OCI-LY1 (cell line): Measurements from ENCODE around the gene HTT.

Source experiments
- H2AFZ ChIP-seq: fragments of 200-600 bp; sonication (generic), shearing (Covaris generic); 2 replicates; pipeline ENCODE4 v1.6.0; 2014; ENCODE audit warnings: antibody characterized with exemption, mild to moderate bottlenecking, low read length
- H3F3A ChIP-seq: fragments of 200-600 bp; sonication (generic), shearing (Covaris generic); 2 replicates; pipeline ENCODE4 v1.6.0; 2014; ENCODE audit warnings: mild to moderate bottlenecking, antibody characterized with exemption, low read length, moderate library complexity; ENCODE audit not compliant: insufficient read depth
- H3K27ac ChIP-seq: fragments of 200-600 bp; sonication (generic); 2 replicates; pipeline ENCODE4 v1.5.1; 2014; ENCODE audit warnings: low read length, mixed run types, mild to moderate bottlenecking, low read depth; ENCODE audit not compliant: poor library complexity, severe bottlenecking
- H3K27me3 ChIP-seq: fragments of 200-600 bp; sonication (generic); 2 replicates; pipeline ENCODE4 v1.6.0; 2014; ENCODE audit warnings: antibody characterized with exemption, mild to moderate bottlenecking, low read length, moderate library complexity; ENCODE audit not compliant: insufficient read depth
- H3K36me3 ChIP-seq: fragments of 200-600 bp; sonication (generic); 2 replicates; pipeline ENCODE4 v1.6.1; 2014; ENCODE audit warnings: mild to moderate bottlenecking, antibody characterized with exemption, low read length, moderate library complexity, mixed read lengths; ENCODE audit not compliant: insufficient read depth
- H3K4me1 ChIP-seq: fragments of 200-600 bp; sonication (generic); 2 replicates; pipeline ENCODE4 v1.5.1; 2014; ENCODE audit warnings: mild to moderate bottlenecking, low read length, moderate library complexity; ENCODE audit not compliant: insufficient read depth, severe bottlenecking
- H3K4me2 ChIP-seq: fragments of 200-600 bp; sonication (generic), shearing (Covaris generic); 2 replicates; pipeline ENCODE4 v1.6.1; 2014; ENCODE audit warnings: low read length
- H3K4me3 ChIP-seq: fragments of 200-600 bp; sonication (generic); 2 replicates; pipeline ENCODE4 v1.5.1; 2014; ENCODE audit warnings: low read length, low read depth, mild to moderate bottlenecking, mixed read lengths; ENCODE audit not compliant: poor library complexity, severe bottlenecking
- H3K79me2 ChIP-seq: fragments of 200-600 bp; shearing (Covaris generic); 2 replicates; pipeline ENCODE4 v1.6.1; 2016; ENCODE audit warnings: mixed run types, low read length, mixed read lengths; ENCODE audit not compliant: insufficient read depth
- H3K9ac ChIP-seq: fragments of 200-600 bp; sonication (generic), shearing (Covaris generic); 2 replicates; pipeline ENCODE4 v1.6.1; 2014; ENCODE audit warnings: mild to moderate bottlenecking, low read length, mixed read lengths
- H3K9me2 ChIP-seq: fragments of 200-600 bp; sonication (generic), shearing (Covaris generic); 2 replicates; pipeline ENCODE4 v1.6.1; 2014; ENCODE audit warnings: low read depth, mild to moderate bottlenecking, low read length, mixed read lengths
- H3K9me3 ChIP-seq: fragments of 200-600 bp; shearing (Covaris generic); 2 replicates; pipeline ENCODE4 v1.6.1; 2014; ENCODE audit warnings: low read length, mixed read lengths
- H4K20me1 ChIP-seq: fragments of 200-600 bp; sonication (generic), shearing (Covaris generic); 2 replicates; pipeline ENCODE4 v1.6.0; 2016; ENCODE audit warnings: mild to moderate bottlenecking, low read length; ENCODE audit not compliant: insufficient read depth
- EZH2 ChIP-seq: fragments of 200-600 bp; sonication (generic), shearing (Covaris generic); IDR thresholded peaks from 2 replicates; pipeline ENCODE4 v1.8.0; 2017; ENCODE audit warnings: borderline replicate concordance, mixed run types, mild to moderate bottlenecking, antibody characterized with exemption, low read length, moderate library complexity, mixed read lengths
- TF ChIP-seq, protein P1 (sequence below): fragments of 200-600 bp; sonication (generic), shearing (Covaris generic); IDR thresholded peaks from 2 replicates; pipeline ENCODE4 v1.5.1; 2017; ENCODE audit warnings: mild to moderate bottlenecking, antibody characterized with exemption, low read length, moderate library complexity, mixed read lengths

The HTT gene

DNA sequence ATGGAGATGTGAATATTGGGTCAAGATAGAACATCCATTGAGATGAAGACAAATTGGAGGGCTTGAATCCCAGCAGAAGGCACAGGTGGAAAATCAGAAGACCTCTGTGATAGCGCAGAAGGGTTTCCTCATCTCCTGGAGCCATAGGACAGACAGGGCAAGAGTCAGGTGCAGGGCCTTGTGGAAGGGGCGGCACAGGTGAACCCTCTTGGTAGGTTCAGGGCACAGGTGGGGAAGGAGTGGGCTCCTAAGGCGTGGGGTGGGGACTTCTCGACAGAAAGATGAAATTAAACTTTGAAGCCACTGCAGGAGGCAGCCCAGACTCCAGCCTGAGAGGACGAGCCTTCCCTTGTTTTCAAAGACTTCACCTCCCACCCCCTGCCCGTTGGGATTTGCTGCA, 209.0 kb downstream of the HTT start:
- no peaks in the 10 kb centered on the region for H3K9me3 ChIP-seq
- H3K79me2 ChIP-seq: no peaks in the 10 kb centered on the region
- no peaks in the 10 kb centered on the region for H3K9me2 ChIP-seq
- H3F3A ChIP-seq: no peaks in the 10 kb centered on the region
- H4K20me1 ChIP-seq: no peaks in the 10 kb centered on the region
- no peak overlapping the region for H3K27ac ChIP-seq
- no peak overlapping the region for H3K4me3 ChIP-seq
- H3K4me2 ChIP-seq: no peak overlapping the region
- no peaks in the 10 kb centered on the region for H3K36me3 ChIP-seq
- no peaks in the 10 kb centered on the region; the same call in 1 of the 2 replicates for H3K27me3 ChIP-seq
- H3K9ac ChIP-seq: no peak overlapping the region
- H2AFZ ChIP-seq: no peak overlapping the region
- H3K4me1 ChIP-seq: no peaks in the 10 kb centered on the region
- no peak for TF ChIP-seq EZH2
- TF ChIP-seq, protein P1, sequence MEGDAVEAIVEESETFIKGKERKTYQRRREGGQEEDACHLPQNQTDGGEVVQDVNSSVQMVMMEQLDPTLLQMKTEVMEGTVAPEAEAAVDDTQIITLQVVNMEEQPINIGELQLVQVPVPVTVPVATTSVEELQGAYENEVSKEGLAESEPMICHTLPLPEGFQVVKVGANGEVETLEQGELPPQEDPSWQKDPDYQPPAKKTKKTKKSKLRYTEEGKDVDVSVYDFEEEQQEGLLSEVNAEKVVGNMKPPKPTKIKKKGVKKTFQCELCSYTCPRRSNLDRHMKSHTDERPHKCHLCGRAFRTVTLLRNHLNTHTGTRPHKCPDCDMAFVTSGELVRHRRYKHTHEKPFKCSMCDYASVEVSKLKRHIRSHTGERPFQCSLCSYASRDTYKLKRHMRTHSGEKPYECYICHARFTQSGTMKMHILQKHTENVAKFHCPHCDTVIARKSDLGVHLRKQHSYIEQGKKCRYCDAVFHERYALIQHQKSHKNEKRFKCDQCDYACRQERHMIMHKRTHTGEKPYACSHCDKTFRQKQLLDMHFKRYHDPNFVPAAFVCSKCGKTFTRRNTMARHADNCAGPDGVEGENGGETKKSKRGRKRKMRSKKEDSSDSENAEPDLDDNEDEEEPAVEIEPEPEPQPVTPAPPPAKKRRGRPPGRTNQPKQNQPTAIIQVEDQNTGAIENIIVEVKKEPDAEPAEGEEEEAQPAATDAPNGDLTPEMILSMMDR: no peak

DNA sequence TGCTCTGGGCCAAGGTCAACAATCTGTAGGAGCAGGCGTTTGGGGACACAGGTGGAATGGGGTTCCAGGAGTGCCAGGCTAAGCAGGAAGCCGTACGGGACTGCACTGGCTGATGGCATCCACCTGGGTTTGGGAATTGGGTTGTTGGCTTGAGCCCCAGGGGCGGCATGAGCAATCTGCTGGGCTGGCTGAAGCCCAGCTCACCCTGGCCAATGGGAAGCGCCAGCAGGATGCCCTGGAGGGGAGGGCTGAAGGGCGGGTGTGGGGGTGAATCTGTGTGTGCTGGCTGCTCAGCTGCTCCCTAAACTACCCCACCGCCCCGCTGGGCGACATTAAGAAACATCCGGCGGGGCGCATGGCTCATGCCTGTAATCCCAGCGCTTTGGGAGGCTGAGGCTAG, 209.4 kb downstream of the HTT start:
- H3K36me3 ChIP-seq: no peaks in the 10 kb centered on the region
- no peaks in the 10 kb centered on the region for H3K4me1 ChIP-seq
- H3K4me3 ChIP-seq: no peak overlapping the region
- H3K9me3 ChIP-seq: no peaks in the 10 kb centered on the region
- H3K27ac ChIP-seq: no peak overlapping the region
- H3K9me2 ChIP-seq: no peaks in the 10 kb centered on the region
- TF ChIP-seq, protein P1: no peak
- TF ChIP-seq EZH2: no peak
- no peaks in the 10 kb centered on the region for H3F3A ChIP-seq
- H3K9ac ChIP-seq: no peak overlapping the region
- no peaks in the 10 kb centered on the region for H3K79me2 ChIP-seq
- no peak overlapping the region for H2AFZ ChIP-seq
- no peaks in the 10 kb centered on the region for H4K20me1 ChIP-seq
- H3K4me2 ChIP-seq: no peak overlapping the region
- H3K27me3 ChIP-seq: no peaks in the 10 kb centered on the region; the same call in 1 of the 2 replicates

DNA sequence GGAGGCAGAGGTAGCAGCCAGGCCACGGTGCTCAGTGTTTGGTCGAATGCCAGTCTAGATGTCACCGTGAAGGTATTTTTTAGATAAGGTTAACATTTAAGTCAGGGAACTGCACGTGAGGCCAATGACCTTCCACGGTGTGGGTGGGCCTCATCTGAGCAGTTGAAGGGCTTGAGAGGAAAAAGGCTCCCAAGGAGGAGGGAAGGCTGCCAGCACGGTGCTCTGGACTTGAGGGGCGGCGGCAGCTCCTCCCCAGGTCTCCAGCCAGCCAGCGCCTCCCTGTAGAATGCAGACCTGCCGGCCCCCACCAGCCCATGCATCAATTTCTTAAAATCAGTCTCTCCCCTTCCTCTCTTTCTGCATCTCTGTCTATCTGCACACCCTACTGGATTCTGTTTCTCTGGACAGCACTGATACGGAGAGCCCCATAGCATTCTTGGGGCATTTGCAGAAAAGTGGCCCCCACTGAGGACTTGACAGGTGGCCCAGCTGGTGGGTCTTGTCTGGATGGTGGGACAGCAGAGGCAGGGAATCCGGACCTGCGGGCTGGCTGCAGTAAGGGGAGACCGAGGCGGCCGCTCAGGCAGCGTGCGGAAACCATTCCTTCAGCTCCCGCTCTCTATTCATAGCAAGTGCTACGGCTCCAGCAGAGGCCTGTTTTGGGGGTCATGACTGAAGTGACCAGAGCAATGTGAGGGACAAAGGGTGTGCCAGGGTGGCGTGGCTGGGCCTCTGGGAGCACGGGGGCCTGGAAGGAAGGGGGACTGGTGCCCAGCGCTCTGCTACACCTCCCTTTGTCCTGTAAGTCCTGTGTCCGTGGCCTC, 210.5 kb downstream of the HTT start:
- H2AFZ ChIP-seq: no peak overlapping the region
- no peak for TF ChIP-seq EZH2
- TF ChIP-seq, protein P1: no peak
- no peak overlapping the region for H3K9ac ChIP-seq
- no peaks in the 10 kb centered on the region for H3K4me1 ChIP-seq
- H3K4me3 ChIP-seq: no peak overlapping the region
- H3F3A ChIP-seq: no peaks in the 10 kb centered on the region
- H3K9me2 ChIP-seq: no peaks in the 10 kb centered on the region
- H3K27ac ChIP-seq: no peak overlapping the region
- H3K27me3 ChIP-seq: no peaks in the 10 kb centered on the region; the same call in 1 of the 2 replicates
- H3K9me3 ChIP-seq: no peaks in the 10 kb centered on the region
- H3K79me2 ChIP-seq: no peaks in the 10 kb centered on the region
- no peaks in the 10 kb centered on the region for H3K36me3 ChIP-seq
- no peak overlapping the region for H3K4me2 ChIP-seq
- H4K20me1 ChIP-seq: no peaks in the 10 kb centered on the region
